Cardiac muscle cell (in vitro differentiated cells and primary cell): ENCODE measurements around the gene PHC2. TPM values are rescaled to one million over a fixed set of nuclear protein-coding genes. Genes with fewer than 3 reads are reported as not detected.
A peak's percentile ranks its signal among the peaks of the same experiment; 100 is the strongest.

Experiments
- DNase-seq, 2 donors: peaks; one replicate each; pipeline versions ENCODE4 v3.0.0 to v3.0.0-alpha.2; 2010 to 2017; ENCODE audit warnings: low read depth in 1 of 2, low spot score in 1 of 2
- H3K27ac ChIP-seq: fragments of 200-600 bp; sonication (generic); 2 replicates; pipeline ENCODE4 v1.5.1; 2016
- H3K27me3 ChIP-seq: fragments of 200-600 bp; sonication (generic); 2 replicates; pipeline ENCODE4 v1.6.0; 2016; ENCODE audit warnings: control low read depth
- H3K36me3 ChIP-seq: fragments of 200-600 bp; sonication (generic); 2 replicates; pipeline ENCODE4 v1.5.1; 2016; ENCODE audit warnings: control low read depth
- H3K4me1 ChIP-seq: fragments of 200-600 bp; sonication (generic); 2 replicates; pipeline ENCODE4 v1.8.1; 2017; ENCODE audit warnings: low read depth, mild to moderate bottlenecking, mixed run types
- H3K4me3 ChIP-seq: fragments of 200-600 bp; sonication (generic); 2 replicates; pipeline ENCODE4 v1.5.1; 2016; ENCODE audit warnings: mild to moderate bottlenecking
- H3K9me3 ChIP-seq: fragments of 200-600 bp; sonication (generic); 2 replicates; pipeline ENCODE4 v1.5.1; 2017; ENCODE audit warnings: low read depth, mild to moderate bottlenecking, control low read depth
- CTCF ChIP-seq: IDR thresholded peaks from 2 replicates; pipeline ENCODE4 v1.5.1; 2012; ENCODE audit warnings: low read depth, mild to moderate bottlenecking, low read length
- polyA plus RNA-seq: library from polyadenylated mRNA; unstranded; fragments of >200 nt; fragmentation: Nextera tagmentation; extraction: Ambion mirVana; gene quantifications from 2 replicates; pipeline ENCODE4 v1.2.1, GENCODE V29; 2016
- total RNA-seq: library from RNA; depleted of rRNA; stranded (reverse); fragments of >200 nt; gene quantifications from 2 replicates; pipeline ENCODE4 v1.2.3, GENCODE V29; 2016

The PHC2 gene
- total and polyA plus RNA-seq, 2 experiments from 2014 or later: 81.8 to 86.0 TPM

- peak in 1 of 2 donors; percentile 37 for DNase-seq
- H3K9me3 ChIP-seq: no peaks in the 10 kb centered on the region
- H3K36me3 ChIP-seq: no peaks in the 10 kb centered on the region
- no peak overlapping the region for H3K4me3 ChIP-seq
- no peak for TF ChIP-seq CTCF
- no peaks in the 10 kb centered on the region for H3K27me3 ChIP-seq
- H3K27ac ChIP-seq: no peak overlapping the region
- peaks cover 2% of the 10 kb centered on the region for H3K4me1 ChIP-seq
Observed at GRCh38 chr1:33466159-33466558, 35.3 kb upstream of the PHC2 start.

GRCh38 chr1:33465316-33465715 lies 34.4 kb upstream of the PHC2 start:
- TF ChIP-seq CTCF: no peak
- Histone ChIP-seq H3K4me3 (no peak overlapping the region), H3K4me1 (peaks cover 7% of the 10 kb centered on the region), H3K27ac (no peak overlapping the region), H3K9me3 (no peaks in the 10 kb centered on the region), H3K27me3 (no peaks in the 10 kb centered on the region), H3K36me3 (no peaks in the 10 kb centered on the region)
- DNase-seq: no peak

- H3K9me3 ChIP-seq: no peaks in the 10 kb centered on the region
- H3K36me3 ChIP-seq: no peaks in the 10 kb centered on the region
- H3K4me3 ChIP-seq: no peak overlapping the region
- no peaks in the 10 kb centered on the region for H3K27me3 ChIP-seq
- peaks cover 7% of the 10 kb centered on the region for H3K4me1 ChIP-seq
- no peak for TF ChIP-seq CTCF
- DNase-seq: no peak
- no peak overlapping the region for H3K27ac ChIP-seq
Observed at GRCh38 chr1:33464552-33464951, 33.7 kb upstream of the PHC2 start.

GRCh38 chr1:33462405-33463164 lies 31.7 kb upstream of the PHC2 start:
- no peaks in the 10 kb centered on the region for H3K36me3 ChIP-seq
- H3K4me3 ChIP-seq: no peak overlapping the region
- no peak for DNase-seq
- no peaks in the 10 kb centered on the region for H3K9me3 ChIP-seq
- peaks cover 7% of the 10 kb centered on the region for H3K4me1 ChIP-seq
- H3K27me3 ChIP-seq: no peaks in the 10 kb centered on the region
- TF ChIP-seq CTCF: no peak
- H3K27ac ChIP-seq: no peak overlapping the region

- no peak overlapping the region for H3K27ac ChIP-seq
- H3K4me3 ChIP-seq: no peak overlapping the region
- TF ChIP-seq CTCF: no peak
Observed at GRCh38 chr1:33460947-33461629, 30.2 kb upstream of the PHC2 start.

More at GRCh38 chr1:33460947-33461629, 30.2 kb upstream of the PHC2 start:
- no peak for DNase-seq
- no peaks in the 10 kb centered on the region for H3K27me3 ChIP-seq
- H3K36me3 ChIP-seq: no peaks in the 10 kb centered on the region
- no peaks in the 10 kb centered on the region for H3K9me3 ChIP-seq
- H3K4me1 ChIP-seq: peaks cover 7% of the 10 kb centered on the region
